Dermis blood vessel endothelial cell (primary cell): ENCODE data around the gene AMPH. TPM values are rescaled to one million over a fixed set of nuclear protein-coding genes. Genes with fewer than 3 reads are reported as not detected.
A peak's percentile ranks its signal among the peaks of the same experiment; 100 is the strongest.

Experiments
- DNase-seq: peaks from one replicate; pipeline ENCODE4 v3.0.0; 2010
- total RNA-seq: library from RNA; depleted of rRNA; stranded (reverse); fragments of >200 nt; gene quantifications from 2 replicates; pipeline ENCODE4 v1.2.3, GENCODE V29; 2014

Gene AMPH
- total RNA-seq, result not detected in 2 replicates

DNA sequence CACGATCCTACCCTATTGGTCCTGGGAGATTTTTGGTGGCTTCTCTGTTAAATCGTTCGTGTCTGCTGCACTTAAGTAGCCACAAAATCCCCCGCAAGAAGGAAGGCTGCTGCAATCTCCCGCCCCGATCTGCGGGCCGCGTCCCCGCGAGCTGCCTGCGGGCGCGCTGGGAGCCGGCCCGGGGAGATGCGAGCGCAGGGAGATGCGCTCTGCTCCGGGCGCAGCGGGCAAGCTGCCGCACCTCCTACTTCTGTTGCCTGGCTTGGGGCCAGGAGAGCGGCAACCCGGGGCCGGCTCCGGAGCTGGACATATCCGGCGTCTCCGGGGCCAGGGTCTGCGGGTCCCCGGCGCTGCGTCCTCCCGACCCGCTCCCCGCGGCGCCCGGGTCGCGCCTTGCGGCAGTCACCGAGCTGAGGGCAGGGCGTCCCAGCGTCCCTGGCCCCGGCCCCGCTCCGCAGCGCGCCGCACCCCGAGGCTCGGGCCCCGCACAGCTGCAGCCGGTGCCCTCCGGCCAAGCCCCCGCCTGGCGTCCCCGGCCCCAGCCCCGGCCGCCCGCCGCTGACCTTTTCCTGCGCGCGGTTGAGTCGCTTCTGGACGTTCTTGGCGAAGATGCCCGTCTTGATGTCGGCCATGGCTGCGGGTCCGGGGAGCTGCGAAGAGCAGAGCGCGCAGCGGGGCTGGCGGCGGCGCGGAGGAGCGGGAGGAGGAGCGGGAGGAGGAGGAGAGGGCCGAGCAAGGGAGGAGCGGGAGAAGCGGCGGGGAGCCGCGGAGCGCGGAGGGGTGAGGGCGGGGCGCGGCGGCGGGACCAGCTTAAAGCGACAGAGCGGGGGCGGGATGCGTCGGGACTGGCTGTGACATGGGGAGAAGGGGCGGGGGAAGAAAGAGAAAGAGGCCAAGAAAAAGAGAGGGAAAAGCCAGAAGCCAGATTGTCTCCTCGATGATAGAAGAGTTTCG is at the start of gene AMPH:
Gene AMPH, minus strand, starts transcription at position 654 of the 954 bp plus-strand sequence. Its CDS starts 22 bp downstream, at position 632.
- peak; percentile 19 for DNase-seq

- no peak for DNase-seq
Observed at GRCh38 chr7:38679419-38679818, 48.2 kb upstream of the AMPH start.

DNA sequence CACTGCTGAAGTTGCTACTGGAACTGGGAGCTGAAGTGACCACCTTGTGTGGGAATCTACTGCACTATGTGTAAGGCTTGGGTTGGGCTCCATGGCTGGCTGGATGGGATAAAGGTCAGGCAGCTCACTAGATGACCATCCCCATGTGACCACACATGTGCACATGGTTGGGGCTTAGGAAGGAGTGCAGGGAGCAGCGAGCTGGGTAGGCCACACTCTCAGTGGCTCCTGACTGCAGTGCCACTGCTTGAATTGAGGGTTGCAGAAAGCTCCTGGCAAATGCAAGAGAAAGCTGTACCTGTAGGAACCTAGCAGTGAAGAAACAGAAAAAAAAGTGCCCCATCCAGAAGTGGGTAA is 47.5 kb upstream of the AMPH start:
- DNase-seq, result no peak

DNA sequence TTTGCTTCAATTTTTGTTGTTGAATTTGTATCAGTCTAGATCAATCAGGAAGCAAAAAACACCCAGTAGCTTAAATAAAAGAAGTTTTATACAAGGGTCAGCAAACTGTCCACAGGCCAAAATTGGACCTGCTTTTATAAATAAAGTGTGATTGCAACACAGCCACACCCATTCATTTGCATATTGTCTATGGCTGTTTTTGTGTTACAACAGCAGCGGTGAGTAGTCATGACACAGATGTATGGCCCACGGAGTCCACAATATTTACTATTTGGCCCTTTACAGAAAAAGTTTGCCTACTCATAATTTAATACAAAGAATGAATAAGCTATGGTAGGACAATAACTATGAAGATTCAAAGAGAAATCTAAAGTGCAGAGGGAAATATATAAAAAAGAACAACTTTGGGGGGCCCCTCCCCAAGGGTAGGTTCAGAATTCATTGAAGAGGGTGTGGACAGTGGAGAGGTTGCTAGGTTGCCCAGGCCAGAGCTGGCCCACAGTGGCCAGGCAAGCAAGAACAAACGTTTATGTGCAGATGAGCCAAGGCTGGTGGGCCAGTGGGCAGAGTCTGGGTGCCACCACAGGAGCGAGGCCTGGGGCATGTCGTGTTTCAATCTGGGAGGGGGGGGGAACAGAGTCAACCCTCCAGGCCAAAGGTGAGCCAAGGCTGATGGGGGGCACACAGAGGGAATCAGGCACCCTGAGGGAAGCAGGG is 47.0 kb upstream of the AMPH start:
- DNase-seq, result no peak

GRCh38 chr7:38675494-38676106 is 44.4 kb upstream of the AMPH start:
- no peak for DNase-seq

GRCh38 chr7:38674513-38674912 is 43.3 kb upstream of the AMPH start:
- no peak for DNase-seq

- peak; percentile 44 for DNase-seq
Observed at GRCh38 chr7:38673795-38674194, 42.6 kb upstream of the AMPH start.

GRCh38 chr7:38671911-38672905 is 41.0 kb upstream of the AMPH start:
- no peak for DNase-seq

DNA sequence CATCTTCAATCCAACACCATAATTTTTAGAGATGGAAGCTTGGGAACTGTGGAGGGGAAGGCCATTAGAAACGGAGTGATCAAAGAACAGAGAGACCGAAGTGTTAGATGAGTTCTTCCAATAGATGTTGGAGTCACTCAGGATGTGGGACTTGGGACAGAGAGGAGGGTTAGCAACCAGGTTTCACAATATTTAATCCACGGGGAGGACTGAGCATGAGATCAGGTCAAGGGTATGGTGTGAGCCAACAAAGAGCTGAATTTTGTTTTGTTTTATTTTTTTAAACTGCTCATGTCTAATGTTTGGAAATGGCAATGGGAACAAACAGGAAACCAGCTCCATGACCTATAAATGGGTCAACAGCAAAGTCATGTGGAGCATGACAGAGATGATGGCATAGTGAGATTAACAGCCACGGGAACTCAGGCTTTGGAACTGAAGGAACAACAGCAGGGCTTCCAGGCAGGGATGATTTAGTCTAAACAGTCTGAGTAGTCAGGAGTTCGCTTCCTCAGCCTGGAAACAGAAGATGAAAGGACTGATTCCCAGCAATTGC is 38.9 kb upstream of the AMPH start:
- no peak for DNase-seq

DNA sequence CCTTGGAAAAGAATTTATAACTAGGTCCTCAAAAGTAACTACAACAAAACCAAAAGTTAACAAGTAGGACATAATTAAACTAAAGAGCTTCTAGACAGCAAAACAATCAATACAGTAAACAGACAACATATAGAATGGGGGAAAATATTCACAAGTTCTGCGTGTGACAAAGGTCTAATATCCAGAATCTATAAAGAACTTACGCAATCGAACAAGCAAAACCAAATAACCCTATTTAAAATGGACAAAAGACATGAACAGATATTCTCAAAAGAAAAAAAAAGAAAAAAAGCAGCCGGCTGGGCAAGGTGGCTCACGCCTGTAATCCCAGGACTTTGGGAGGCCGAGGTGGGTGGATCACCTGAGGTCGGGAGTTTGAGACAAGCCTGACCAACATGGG is 33.8 kb upstream of the AMPH start:
- no peak for DNase-seq

DNA sequence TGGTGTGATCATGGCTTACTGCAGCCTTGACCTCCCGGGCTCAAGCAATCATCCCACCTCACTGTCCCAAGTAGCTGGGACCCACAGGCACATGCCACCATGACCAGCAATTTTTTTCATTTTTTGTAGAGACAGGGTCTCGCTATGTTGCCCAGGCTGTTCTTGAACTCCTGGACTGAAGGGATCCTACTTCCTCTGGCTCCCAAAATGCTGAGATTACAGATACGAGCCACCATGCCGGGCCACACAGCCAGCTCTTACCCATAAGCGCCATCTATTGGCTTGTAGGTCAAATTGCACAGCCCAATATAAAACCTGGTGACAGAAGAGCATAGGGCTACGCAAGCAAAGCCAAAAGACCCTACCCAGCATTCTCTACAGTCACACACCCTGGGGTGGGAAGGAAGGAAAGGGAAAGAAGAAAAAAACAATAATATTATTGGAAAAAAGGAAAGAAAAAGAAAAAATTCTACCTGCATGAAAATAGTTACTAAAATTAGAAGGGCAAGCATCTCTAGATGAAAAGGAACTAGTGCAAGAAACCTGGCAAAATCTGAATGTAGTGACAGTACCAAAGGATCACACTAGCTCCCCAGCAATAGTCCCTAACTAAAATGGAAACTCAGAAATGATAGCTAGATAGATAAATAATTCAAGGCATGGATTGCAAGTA is 29.4 kb upstream of the AMPH start:
- peak; percentile 62 for DNase-seq

- no peak for DNase-seq
Observed at GRCh38 chr7:38659931-38660330, 28.8 kb upstream of the AMPH start.

- no peak for DNase-seq
Observed at GRCh38 chr7:38658921-38659320, 27.7 kb upstream of the AMPH start.

DNA sequence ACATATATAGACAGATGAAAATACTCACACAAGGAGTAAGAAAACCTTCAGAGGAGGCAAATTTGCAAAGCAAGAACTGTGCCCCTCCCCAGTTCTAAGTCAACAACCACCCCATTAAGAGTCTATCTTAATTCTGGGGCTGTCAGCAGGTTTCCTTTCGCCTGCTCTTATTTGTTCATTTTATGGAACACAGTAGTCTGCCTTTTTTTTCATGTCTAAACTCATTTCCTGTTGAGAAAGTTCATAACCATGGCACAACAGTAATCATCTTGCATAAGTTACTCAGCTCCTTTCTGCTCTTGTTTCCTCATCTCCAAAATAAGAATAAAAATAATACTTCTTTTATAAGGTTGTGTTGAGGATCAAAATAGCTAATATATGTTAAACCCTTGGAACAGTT is 25.8 kb upstream of the AMPH start:
- DNase-seq, result no peak

DNA sequence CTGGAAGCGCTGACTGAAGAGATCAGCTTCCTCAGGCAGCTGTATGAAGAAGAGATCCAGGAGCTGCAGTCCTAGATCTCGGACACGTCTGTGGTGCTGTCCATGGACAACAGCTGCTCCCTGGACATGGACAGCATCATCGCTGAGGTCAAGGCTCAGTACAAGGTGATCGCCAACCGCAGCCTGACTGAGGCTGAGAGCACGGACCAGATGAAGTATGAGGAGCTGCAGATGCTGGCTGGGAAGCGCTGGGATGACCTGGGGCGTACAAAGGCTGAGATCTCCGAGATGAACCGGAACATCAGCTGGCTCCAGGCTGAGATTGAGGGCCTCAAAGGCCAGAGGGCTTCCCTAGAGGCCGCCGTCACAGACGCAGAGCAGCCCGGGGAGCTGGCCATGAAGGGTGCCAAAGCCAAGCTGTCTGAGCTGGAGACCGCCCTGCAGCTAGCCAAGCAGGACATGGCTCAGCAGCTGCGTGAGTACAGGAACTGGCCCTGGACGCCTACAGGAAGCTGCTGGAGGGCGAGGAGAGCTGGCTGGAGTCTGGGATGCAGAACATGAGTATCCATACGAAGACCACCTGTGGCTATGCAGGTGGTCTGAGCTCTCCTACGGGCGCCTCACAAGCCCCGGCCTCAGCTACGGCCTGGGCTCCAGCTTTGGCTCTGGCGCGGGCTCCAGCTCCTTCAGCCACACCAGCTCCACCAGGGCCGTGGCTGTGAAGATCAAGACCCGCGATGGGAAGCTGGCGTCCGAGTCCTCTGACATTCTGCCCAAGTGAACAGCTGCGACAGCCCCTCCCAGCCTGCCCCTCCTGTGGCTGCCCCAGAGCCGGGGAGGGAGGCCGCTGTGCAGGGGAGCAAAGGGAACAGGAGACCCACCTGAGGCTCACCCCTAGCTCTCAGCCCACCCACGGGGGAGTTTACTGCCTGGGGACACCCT is 24.9 kb upstream of the AMPH start:
- no peak for DNase-seq

GRCh38 chr7:38637957-38638356 is 6.8 kb upstream of the AMPH start:
- no peak for DNase-seq

GRCh38 chr7:38632411-38632810 is 1.2 kb upstream of the AMPH start:
- no peak for DNase-seq

GRCh38 chr7:38629651-38630510 is 1.3 kb downstream of the AMPH start:
- no peak for DNase-seq
